ENCODE results near the gene TEAD2.

Gene TEAD2

DNA sequence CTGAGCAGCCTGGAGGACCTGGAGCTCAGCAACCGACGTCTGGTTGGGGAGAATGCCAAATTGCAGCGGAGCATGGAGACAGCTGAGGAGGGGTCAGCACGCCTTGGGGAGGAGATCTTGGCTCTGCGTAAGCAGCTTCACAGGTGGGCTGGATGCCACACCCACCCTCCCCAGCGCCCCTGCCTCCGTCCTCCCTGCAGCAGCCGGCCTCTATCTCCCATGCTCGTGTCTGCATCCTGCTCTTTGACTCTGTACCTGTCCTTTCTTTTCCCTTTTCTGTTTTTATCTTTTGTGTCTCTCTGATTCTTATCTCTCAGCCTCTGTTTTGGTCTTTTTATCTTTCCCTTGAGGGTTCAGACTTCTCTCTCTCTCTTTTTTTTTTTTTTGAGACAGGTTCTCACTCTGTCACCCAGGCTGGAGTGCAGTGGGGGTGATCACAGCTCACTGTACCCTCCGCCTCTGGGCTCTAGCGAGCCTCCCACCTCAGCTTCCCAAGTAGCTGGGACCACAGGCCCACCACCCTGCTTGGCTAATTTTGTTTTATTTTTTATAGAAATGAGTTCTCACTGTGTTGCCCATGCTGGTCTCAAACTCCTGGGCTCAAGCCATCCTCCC lies 35.9 kb upstream of the TEAD2 start:
- Histone ChIP-seq H3K4me1 (ENCODE audit: control insufficient read depth in 2 of 2, insufficient read depth in 2 of 2, low read length in 2 of 2) (no peaks in the 10 kb centered on the region), H3K9me3 (ENCODE audit: control insufficient read depth in 2 of 2, low read length in 2 of 2) (no peaks in the 10 kb centered on the region), H3K9ac (ENCODE audit: low read depth in 1 of 2, low read length in 2 of 2) (no peak overlapping the region), H3K36me3 (ENCODE audit: control insufficient read depth in 2 of 2, insufficient read depth in 2 of 2, low read length in 2 of 2) (no peaks in the 10 kb centered on the region), H3K27me3 (ENCODE audit: control insufficient read depth in 2 of 2, insufficient read depth in 2 of 2, low read length in 2 of 2) (no peaks in the 10 kb centered on the region), H3K27ac (ENCODE audit: low read depth in 2 of 2, low read length in 2 of 2) (no peak overlapping the region), H3K4me3 (ENCODE audit: low read length in 2 of 2) (no peak overlapping the region)

DNA sequence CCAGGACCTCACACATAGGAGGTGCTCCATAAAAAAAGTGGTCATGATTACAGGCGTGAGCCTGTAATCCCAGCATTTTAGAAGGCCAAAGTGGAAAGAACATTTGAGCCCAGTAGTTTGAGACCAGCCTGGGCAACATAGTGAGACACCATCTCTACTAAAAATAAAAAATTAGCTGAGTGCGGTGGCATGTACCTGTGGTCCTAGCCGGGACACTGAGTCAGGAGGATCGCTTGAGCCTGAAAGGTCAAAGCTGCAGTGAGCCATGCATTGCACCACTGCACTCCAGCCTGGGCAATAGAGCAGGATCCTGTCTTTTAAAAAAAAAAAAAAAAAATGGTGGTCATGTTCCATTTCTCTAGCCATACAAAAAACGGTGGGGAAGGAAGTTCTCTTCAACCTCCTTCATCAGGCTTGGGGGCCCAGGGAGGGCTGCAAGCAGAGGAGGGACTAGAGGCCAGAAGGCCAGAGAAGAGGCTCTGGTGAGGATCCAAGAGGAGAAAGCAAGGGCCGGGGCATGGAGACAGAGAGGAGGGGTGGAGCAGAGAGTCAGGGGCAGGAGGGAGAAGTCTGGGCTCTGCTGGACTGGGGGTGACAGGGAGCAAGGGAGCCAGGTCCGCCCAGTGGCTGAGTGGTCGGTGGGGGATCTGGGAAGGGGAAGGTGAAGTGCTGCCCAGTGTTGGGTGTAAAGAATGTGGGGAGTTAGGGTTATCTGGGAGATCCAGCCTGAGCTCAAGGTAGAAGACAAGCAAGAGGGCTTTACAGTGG lies 34.7 kb upstream of the TEAD2 start:
- Histone ChIP-seq H3K27ac (ENCODE audit: low read depth in 2 of 2, low read length in 2 of 2) (no peak overlapping the region), H3K4me3 (ENCODE audit: low read length in 2 of 2) (no peak overlapping the region), H3K9me3 (ENCODE audit: control insufficient read depth in 2 of 2, low read length in 2 of 2) (no peaks in the 10 kb centered on the region), H3K36me3 (ENCODE audit: control insufficient read depth in 2 of 2, insufficient read depth in 2 of 2, low read length in 2 of 2) (no peaks in the 10 kb centered on the region), H3K4me1 (ENCODE audit: control insufficient read depth in 2 of 2, insufficient read depth in 2 of 2, low read length in 2 of 2) (no peaks in the 10 kb centered on the region), H3K9ac (ENCODE audit: low read depth in 1 of 2, low read length in 2 of 2) (no peak overlapping the region), H3K27me3 (ENCODE audit: control insufficient read depth in 2 of 2, insufficient read depth in 2 of 2, low read length in 2 of 2) (peaks cover 2 to 4% of the 10 kb centered on the region in 2 donors)

DNA sequence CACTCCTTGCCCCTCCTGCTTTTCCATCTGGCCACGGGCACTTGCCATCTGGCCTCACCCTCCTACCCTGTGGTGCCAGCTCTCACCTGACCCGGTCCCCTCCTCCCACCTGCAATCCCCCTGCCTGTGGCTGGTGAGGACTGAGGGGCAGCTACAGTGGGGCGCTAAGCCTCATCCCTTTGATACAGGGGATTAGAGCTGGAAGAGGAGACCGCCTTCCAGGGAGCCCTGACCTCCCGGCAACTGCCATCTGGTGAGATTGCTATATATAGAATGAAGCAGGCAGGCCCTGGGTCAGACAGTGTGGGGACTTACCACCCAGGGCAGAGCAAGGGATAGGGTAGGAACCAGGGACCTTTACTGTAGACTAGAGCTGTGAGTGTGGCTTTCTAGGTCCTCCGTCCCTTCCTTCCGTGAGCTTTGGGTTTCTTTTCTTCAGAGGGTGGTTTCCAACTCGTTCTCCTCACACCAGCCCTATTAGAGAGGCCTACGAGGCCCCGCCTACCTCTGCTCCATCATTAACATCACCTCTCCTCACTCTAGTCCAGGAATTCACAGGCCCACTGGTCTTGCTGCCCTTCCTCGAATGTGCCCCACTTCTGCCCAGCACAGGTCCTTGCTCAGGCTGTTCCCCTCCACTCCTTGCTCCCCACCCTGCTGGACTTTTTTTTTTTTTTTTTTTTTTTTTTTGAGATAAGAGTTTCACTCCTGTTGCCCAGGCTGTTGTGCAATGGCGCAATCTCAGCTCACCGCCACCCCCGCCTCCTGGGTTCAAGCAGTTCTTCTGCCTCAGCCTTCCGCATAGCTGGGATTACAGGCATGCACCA lies 33.6 kb upstream of the TEAD2 start:
- Histone ChIP-seq H3K27ac (ENCODE audit: low read depth in 2 of 2, low read length in 2 of 2) (no peak overlapping the region), H3K27me3 (ENCODE audit: control insufficient read depth in 2 of 2, insufficient read depth in 2 of 2, low read length in 2 of 2) (peaks cover 2 to 4% of the 10 kb centered on the region in 2 donors), H3K9me3 (ENCODE audit: control insufficient read depth in 2 of 2, low read length in 2 of 2) (no peaks in the 10 kb centered on the region)

DNA sequence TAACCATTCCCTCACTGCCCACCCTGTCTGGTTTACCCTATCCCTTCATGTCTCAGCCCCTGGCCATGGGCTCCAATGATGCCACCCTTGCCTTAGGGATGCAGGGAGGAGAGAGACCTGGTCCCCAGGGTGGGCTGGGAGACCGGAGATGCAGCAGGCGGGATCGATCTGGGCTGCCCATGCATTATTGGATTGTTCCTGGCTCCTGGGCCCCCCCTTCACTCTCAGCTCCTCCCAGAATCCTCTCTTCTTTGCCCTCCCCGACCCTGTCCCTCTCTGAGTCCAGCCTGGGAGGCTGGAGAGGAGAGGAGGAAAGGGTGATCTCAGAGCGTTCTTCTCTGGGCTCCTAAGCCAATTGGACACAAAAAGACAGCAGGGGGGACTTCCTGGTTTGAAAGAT lies 31.7 kb upstream of the TEAD2 start:
- no peak overlapping the region for H3K9ac ChIP-seq (ENCODE audit: low read depth in 1 of 2, low read length in 2 of 2)
- no peaks in the 10 kb centered on the region for H3K4me1 ChIP-seq (ENCODE audit: control insufficient read depth in 2 of 2, insufficient read depth in 2 of 2, low read length in 2 of 2)
- H3K36me3 ChIP-seq (ENCODE audit: control insufficient read depth in 2 of 2, insufficient read depth in 2 of 2, low read length in 2 of 2), result no peaks in the 10 kb centered on the region
- H3K9me3 ChIP-seq (ENCODE audit: control insufficient read depth in 2 of 2, low read length in 2 of 2), result no peaks in the 10 kb centered on the region
- H3K27me3 ChIP-seq (ENCODE audit: control insufficient read depth in 2 of 2, insufficient read depth in 2 of 2, low read length in 2 of 2), result peaks cover 2 to 4% of the 10 kb centered on the region in 2 donors
- H3K27ac ChIP-seq (ENCODE audit: low read depth in 2 of 2, low read length in 2 of 2), result no peak overlapping the region
- H3K4me3 ChIP-seq (ENCODE audit: low read length in 2 of 2), result no peak overlapping the region

More for the DNA sequence above, 33.6 kb upstream of the TEAD2 start:
- Histone ChIP-seq H3K9ac (ENCODE audit: low read depth in 1 of 2, low read length in 2 of 2) (no peak overlapping the region), H3K4me3 (ENCODE audit: low read length in 2 of 2) (no peak overlapping the region), H3K4me1 (ENCODE audit: control insufficient read depth in 2 of 2, insufficient read depth in 2 of 2, low read length in 2 of 2) (no peaks in the 10 kb centered on the region), H3K36me3 (ENCODE audit: control insufficient read depth in 2 of 2, insufficient read depth in 2 of 2, low read length in 2 of 2) (no peaks in the 10 kb centered on the region)

DNA sequence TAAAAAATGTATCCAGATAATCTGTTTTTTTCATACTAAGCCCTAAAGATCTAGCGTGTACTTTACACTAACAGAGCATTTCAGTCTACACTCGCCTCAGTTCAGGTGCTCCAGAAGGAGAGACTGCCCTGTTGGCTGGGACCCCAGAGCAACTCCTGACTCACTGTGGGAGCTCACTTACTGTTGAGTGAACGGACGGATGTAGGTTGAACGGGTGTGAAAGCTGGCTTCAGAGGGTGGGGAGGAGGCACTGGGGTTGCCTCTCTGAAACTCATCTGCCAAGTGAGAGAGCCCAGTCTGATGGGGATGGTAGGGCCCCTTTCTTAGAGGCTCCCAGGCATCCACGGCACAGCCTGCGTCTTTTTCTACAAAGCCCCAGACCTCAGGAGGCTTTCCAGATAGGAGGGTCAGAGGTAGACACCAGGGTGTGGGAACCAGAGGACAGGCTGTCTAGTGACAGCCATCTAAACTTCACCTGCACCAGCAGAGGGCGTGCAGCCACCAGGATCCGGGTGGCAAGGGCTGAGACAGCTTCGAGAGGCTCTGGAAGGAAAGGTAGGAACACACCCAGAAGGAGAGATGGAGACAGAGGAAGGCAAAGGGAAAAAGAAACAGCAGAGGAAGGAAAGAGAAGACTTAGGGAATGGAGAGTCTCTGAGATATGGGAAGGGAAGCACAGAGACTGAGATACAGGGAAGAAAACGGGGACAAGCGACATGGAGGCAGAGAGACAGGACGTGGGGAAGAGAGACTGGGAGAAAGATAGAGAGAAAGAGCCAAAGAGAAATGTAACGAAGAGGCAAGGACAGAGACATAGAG lies 29.6 kb upstream of the TEAD2 start:
- H3K36me3 ChIP-seq (ENCODE audit: control insufficient read depth in 2 of 2, insufficient read depth in 2 of 2, low read length in 2 of 2), result no peaks in the 10 kb centered on the region
- H3K27ac ChIP-seq (ENCODE audit: low read depth in 2 of 2, low read length in 2 of 2), result no peak overlapping the region
- no peak overlapping the region for H3K4me3 ChIP-seq (ENCODE audit: low read length in 2 of 2)
- H3K27me3 ChIP-seq (ENCODE audit: control insufficient read depth in 2 of 2, insufficient read depth in 2 of 2, low read length in 2 of 2), result peaks cover 2 to 4% of the 10 kb centered on the region in 2 donors
- no peaks in the 10 kb centered on the region for H3K9me3 ChIP-seq (ENCODE audit: control insufficient read depth in 2 of 2, low read length in 2 of 2)
- H3K9ac ChIP-seq (ENCODE audit: low read depth in 1 of 2, low read length in 2 of 2), result no peak overlapping the region
- no peaks in the 10 kb centered on the region for H3K4me1 ChIP-seq (ENCODE audit: control insufficient read depth in 2 of 2, insufficient read depth in 2 of 2, low read length in 2 of 2)

DNA sequence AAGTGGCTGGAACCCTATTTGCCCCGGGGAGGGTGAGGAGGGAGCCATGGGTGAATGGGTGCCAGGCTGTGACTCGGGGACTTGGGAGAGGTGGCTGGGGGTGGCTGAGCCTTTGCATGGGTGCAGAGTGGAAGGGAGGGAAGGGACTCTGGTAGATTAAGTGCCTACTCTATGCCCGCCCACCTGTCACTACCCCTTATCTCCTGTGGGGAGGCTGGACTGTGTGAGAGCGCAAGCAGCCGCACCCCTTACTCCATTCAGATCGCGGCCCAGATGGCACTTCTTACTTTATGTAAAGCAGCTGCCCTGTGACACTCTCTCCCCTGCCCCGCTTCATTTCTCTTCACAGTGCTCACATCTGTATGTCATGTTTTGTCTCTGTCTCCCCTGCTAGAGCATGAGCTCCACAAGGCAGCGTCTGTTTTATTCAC lies 28.7 kb upstream of the TEAD2 start:
- H3K27ac ChIP-seq (ENCODE audit: low read depth in 2 of 2, low read length in 2 of 2), result no peak overlapping the region
- H3K9me3 ChIP-seq (ENCODE audit: control insufficient read depth in 2 of 2, low read length in 2 of 2), result no peaks in the 10 kb centered on the region
- H3K9ac ChIP-seq (ENCODE audit: low read depth in 1 of 2, low read length in 2 of 2), result no peak overlapping the region
- H3K36me3 ChIP-seq (ENCODE audit: control insufficient read depth in 2 of 2, insufficient read depth in 2 of 2, low read length in 2 of 2), result no peaks in the 10 kb centered on the region
- H3K4me3 ChIP-seq (ENCODE audit: low read length in 2 of 2), result no peak overlapping the region
- no peaks in the 10 kb centered on the region for H3K4me1 ChIP-seq (ENCODE audit: control insufficient read depth in 2 of 2, insufficient read depth in 2 of 2, low read length in 2 of 2)
- H3K27me3 ChIP-seq (ENCODE audit: control insufficient read depth in 2 of 2, insufficient read depth in 2 of 2, low read length in 2 of 2), result peaks cover 2 to 4% of the 10 kb centered on the region in 2 donors

DNA sequence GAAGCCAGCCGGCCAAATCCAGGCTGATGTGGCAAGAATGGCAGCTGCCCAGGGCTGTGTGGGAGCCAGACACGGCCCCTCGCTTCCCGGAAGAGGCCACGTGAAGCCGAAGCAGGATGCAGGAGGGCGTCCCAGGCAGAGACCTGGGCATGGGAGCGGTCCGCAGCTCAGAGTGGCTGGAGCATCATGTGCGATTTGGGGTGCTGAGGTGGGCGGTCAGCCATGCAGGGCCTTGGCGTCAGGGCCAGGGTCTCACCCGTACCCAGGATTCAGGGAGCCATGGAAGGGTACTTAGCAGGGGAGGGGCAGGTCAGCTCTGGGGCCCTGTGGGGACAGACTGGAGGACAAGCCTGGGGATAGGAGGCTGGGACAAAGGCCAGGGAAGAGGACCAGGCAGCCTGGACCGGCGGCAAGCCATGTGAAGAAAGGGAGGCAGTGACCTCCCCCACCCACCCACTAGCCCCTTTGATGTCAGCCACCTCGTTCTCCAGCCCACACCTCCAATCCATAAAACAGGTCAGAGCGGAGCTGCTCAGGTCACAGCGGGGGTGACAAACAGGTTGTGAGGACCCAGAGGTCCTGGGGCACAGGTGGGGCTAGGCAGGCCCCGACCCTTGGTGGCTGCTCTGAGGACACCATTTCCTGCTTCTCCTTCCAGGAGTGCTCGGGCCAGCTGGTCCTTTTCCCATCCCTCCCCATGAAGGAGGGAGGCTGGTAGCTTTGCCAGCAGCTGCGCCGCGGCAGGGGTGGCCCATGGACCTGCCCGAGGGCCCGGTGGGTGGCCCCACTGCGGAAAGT lies 28.1 kb upstream of the TEAD2 start:
- Histone ChIP-seq H3K36me3 (ENCODE audit: control insufficient read depth in 2 of 2, insufficient read depth in 2 of 2, low read length in 2 of 2) (no peaks in the 10 kb centered on the region), H3K9me3 (ENCODE audit: control insufficient read depth in 2 of 2, low read length in 2 of 2) (no peaks in the 10 kb centered on the region), H3K4me3 (ENCODE audit: low read length in 2 of 2) (no peak overlapping the region), H3K27me3 (ENCODE audit: control insufficient read depth in 2 of 2, insufficient read depth in 2 of 2, low read length in 2 of 2) (peaks cover 2 to 4% of the 10 kb centered on the region in 2 donors), H3K4me1 (ENCODE audit: control insufficient read depth in 2 of 2, insufficient read depth in 2 of 2, low read length in 2 of 2) (no peaks in the 10 kb centered on the region), H3K27ac (ENCODE audit: low read depth in 2 of 2, low read length in 2 of 2) (no peak overlapping the region), H3K9ac (ENCODE audit: low read depth in 1 of 2, low read length in 2 of 2) (no peak overlapping the region)

DNA sequence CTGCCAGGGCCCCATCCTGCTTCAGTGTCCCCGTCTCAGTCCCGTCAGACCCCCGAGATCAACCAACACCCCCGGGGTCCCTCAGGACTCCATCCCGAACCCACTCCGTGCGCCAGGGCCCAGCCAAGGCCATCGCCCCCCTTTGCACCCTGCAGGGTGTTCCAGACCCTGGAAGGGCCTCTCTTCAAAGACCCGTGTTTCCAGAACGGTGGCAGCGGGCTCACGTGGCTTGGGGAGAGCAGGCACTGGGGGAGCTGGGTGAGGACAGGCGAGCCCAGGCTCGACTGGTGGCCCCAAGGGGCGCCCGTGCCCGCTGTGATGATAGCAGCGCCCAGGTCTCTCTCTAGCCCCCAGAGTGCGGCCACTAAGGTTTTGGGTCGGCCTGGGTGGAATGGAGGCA lies 27.2 kb upstream of the TEAD2 start:
- H3K4me3 ChIP-seq (ENCODE audit: low read length in 2 of 2), result no peak overlapping the region
- H3K36me3 ChIP-seq (ENCODE audit: control insufficient read depth in 2 of 2, insufficient read depth in 2 of 2, low read length in 2 of 2), result no peaks in the 10 kb centered on the region
- H3K4me1 ChIP-seq (ENCODE audit: control insufficient read depth in 2 of 2, insufficient read depth in 2 of 2, low read length in 2 of 2), result no peaks in the 10 kb centered on the region
- H3K27me3 ChIP-seq (ENCODE audit: control insufficient read depth in 2 of 2, insufficient read depth in 2 of 2, low read length in 2 of 2), result peaks cover 2 to 4% of the 10 kb centered on the region in 2 donors
- H3K9ac ChIP-seq (ENCODE audit: low read depth in 1 of 2, low read length in 2 of 2), result no peak overlapping the region
- H3K9me3 ChIP-seq (ENCODE audit: control insufficient read depth in 2 of 2, low read length in 2 of 2), result no peaks in the 10 kb centered on the region
- H3K27ac ChIP-seq (ENCODE audit: low read depth in 2 of 2, low read length in 2 of 2), result no peak overlapping the region

DNA sequence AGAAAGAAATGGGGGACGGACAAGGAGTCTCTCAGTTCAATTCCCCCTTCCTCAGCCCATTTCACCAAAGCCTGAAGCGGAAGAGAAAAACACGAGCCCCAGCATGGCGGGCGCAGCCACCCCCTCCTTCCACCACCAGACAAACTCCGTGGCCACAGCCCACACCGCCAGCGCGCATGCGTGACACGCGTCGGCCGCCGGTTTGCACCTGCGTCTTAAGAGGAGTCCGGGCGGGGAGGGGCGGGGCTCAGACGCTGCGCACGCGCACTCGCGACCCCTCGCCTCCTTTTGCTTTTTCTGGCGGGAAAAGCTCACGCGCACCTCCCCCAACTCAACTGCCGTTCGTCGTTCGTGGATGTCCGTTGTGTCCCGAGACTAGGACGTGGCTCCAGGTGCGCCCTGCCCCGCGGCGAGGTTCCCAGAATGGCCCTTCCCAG lies 25.7 kb upstream of the TEAD2 start, which contains the start of gene KASH5:
Gene KASH5, plus strand, starts transcription at position 314 of the 437 bp plus-strand sequence. CDS start 2,635 bp downstream, outside the sequence.
- H3K4me1 ChIP-seq (ENCODE audit: control insufficient read depth in 2 of 2, insufficient read depth in 2 of 2, low read length in 2 of 2), result no peaks in the 10 kb centered on the region
- no peaks in the 10 kb centered on the region for H3K36me3 ChIP-seq (ENCODE audit: control insufficient read depth in 2 of 2, insufficient read depth in 2 of 2, low read length in 2 of 2)
- no peak within 1 kb of the TSS for H3K9ac ChIP-seq (ENCODE audit: low read depth in 1 of 2, low read length in 2 of 2)
- no peaks in the 10 kb centered on the region for H3K9me3 ChIP-seq (ENCODE audit: control insufficient read depth in 2 of 2, low read length in 2 of 2)
- H3K27me3 ChIP-seq (ENCODE audit: control insufficient read depth in 2 of 2, insufficient read depth in 2 of 2, low read length in 2 of 2), result peaks cover 2 to 4% of the 10 kb centered on the region in 2 donors
- H3K4me3 ChIP-seq (ENCODE audit: low read length in 2 of 2), result peak within 1 kb of the TSS; percentile 27 to 37
- H3K27ac ChIP-seq (ENCODE audit: low read depth in 2 of 2, low read length in 2 of 2), result no peak within 1 kb of the TSS

All from mucosa of rectum (tissue), 2 donors.